HCT116 (cell line): ENCODE results near the gene PRKCA. TPM values are rescaled to one million over a fixed set of nuclear protein-coding genes. Genes with fewer than 3 reads are reported as not detected.

Experiments used
- ATAC-seq: fragments of 200-7000 bp; cut with Tn5 transposase; 2 replicates; pipeline ENCODE4 v1.9.1; 2020; ENCODE audit warnings: mild to moderate bottlenecking, moderate library complexity
- BruUV-seq: library from RNA; stranded (reverse); fragments of 400-500 nt; replicated peaks from 2 replicates; lab custom pipeline; 2021; lab: Mats Ljungman, UMichigan
- CTCF ChIA-PET: fragments of 300-600 bp; sonication (Branson Sonifier 250); formaldehyde crosslinking; loops from one replicate; lab custom pipeline; 2021; ENCODE audit warnings: antibody characterized with exemption; lab: Charles Lee
- POLR2A ChIA-PET: fragments of 300-600, 350-600 bp; sonication (Branson Sonifier 250); formaldehyde crosslinking; loops from one replicate; lab custom pipeline; 2021; ENCODE audit warnings: antibody characterized with exemption; lab: Charles Lee
- RAD21 ChIA-PET, 2 experiments: fragments of 300-600 bp; sonication (Branson Sonifier 250); formaldehyde crosslinking; loops; one replicate each; lab custom pipeline; 2023; ENCODE audit warnings: low total read pairs in 2 of 2; ENCODE audit not compliant: uncharacterized antibody in 2 of 2, unreplicated experiment in 2 of 2, low non-redundant PET in 1 of 2; lab: Charles Lee
- DNase-seq: peaks from one replicate; pipeline ENCODE4 v3.0.0-alpha.2; 2010; ENCODE audit warnings: low read depth, low spot score
- H2AFZ ChIP-seq: fragments of 200-600 bp; shearing (Covaris generic), sonication (generic); 2 replicates; pipeline ENCODE4 v1.6.1; 2017; ENCODE audit warnings: low read depth, mixed run types, mixed read lengths, antibody characterized with exemption, low read length; ENCODE audit not compliant: poor library complexity, severe bottlenecking
- H3K27ac ChIP-seq: 2 replicates; pipeline ENCODE4 v1.5.1; 2012; ENCODE audit warnings: low read depth, low read length
- H3K27me3 ChIP-seq: fragments of 200-600 bp; sonication (generic); 2 replicates; pipeline ENCODE4 v1.6.1; 2016; ENCODE audit warnings: mixed run types, low read length, mixed read lengths; ENCODE audit not compliant: insufficient read depth
- H3K36me3 ChIP-seq, 2 experiments: fragments of 200-500 bp in 1 of 2; fragments of 200-600 bp in 1 of 2; sonication (Bioruptor generic) in 1 of 2; sonication (generic) in 1 of 2; 2 replicates each; pipeline versions ENCODE4 v1.5.1 to v1.6.1; 2014 to 2016; ENCODE audit warnings: low read length in 2 of 2, inconsistent platforms in 1 of 2, mixed read lengths in 1 of 2, mixed run types in 1 of 2; ENCODE audit not compliant: insufficient read depth in 2 of 2, control insufficient read depth in 1 of 2
- H3K4me1 ChIP-seq, 2 experiments: fragments of 200-600 bp in 1 of 2; sonication (generic) in 1 of 2; 2 replicates each; pipeline versions ENCODE4 v1.5.1 to v1.6.1; 2012 to 2017; ENCODE audit warnings: low read length in 2 of 2, inconsistent platforms in 1 of 2, mild to moderate bottlenecking in 1 of 2, mixed read lengths in 1 of 2, mixed run types in 1 of 2, moderate library complexity in 1 of 2; ENCODE audit not compliant: insufficient read depth in 2 of 2, control insufficient read depth in 1 of 2
- H3K4me2 ChIP-seq: fragments of 200-600 bp; sonication (generic); 2 replicates; pipeline ENCODE4 v1.6.1; 2017; ENCODE audit warnings: mixed run types, low read length, mixed read lengths
- H3K4me3 ChIP-seq, 2 experiments: fragments of 200-600 bp in 1 of 2; sonication (generic) in 1 of 2; replicated peaks in 1 of 2; 2 replicates each; pipeline ENCODE4 v1.5.1; 2011 to 2016; ENCODE audit warnings: low read length in 2 of 2, control low read depth in 1 of 2, low read depth in 1 of 2, mild to moderate bottlenecking in 1 of 2, mixed read lengths in 1 of 2, mixed run types in 1 of 2
- H3K79me2 ChIP-seq: fragments of 200-600 bp; sonication (generic); 2 replicates; pipeline ENCODE4 v1.6.1; 2017; ENCODE audit warnings: mild to moderate bottlenecking, mixed run types, low read length, moderate library complexity, mixed read lengths; ENCODE audit not compliant: insufficient read depth
- H3K9ac ChIP-seq: fragments of 200-600 bp; sonication (generic); 2 replicates; pipeline ENCODE4 v1.6.1; 2016; ENCODE audit warnings: low read length, mixed read lengths
- H3K9me2 ChIP-seq: fragments of 200-600 bp; sonication (generic), shearing (Covaris generic); 2 replicates; pipeline ENCODE4 v1.6.1; 2017; ENCODE audit warnings: mixed run types, mild to moderate bottlenecking, moderate library complexity; ENCODE audit not compliant: insufficient read depth
- H3K9me3 ChIP-seq, 2 experiments: fragments of 200-500 bp in 1 of 2; fragments of 200-600 bp in 1 of 2; sonication (Bioruptor generic) in 1 of 2; sonication (generic) in 1 of 2; 2 replicates each; pipeline ENCODE4 v1.6.1; 2014 to 2017; ENCODE audit warnings: low read length in 2 of 2, mixed read lengths in 2 of 2, inconsistent platforms in 1 of 2, low read depth in 1 of 2, mild to moderate bottlenecking in 1 of 2, mixed run types in 1 of 2, moderate library complexity in 1 of 2; ENCODE audit not compliant: control insufficient read depth in 1 of 2, insufficient read depth in 1 of 2
- H4K20me1 ChIP-seq: fragments of 200-600 bp; sonication (generic), shearing (Covaris generic); 2 replicates; pipeline ENCODE4 v1.6.1; 2017; ENCODE audit warnings: mixed run types, mild to moderate bottlenecking, moderate library complexity; ENCODE audit not compliant: insufficient read depth
- CBX3 ChIP-seq: IDR thresholded peaks from 2 replicates; pipeline ENCODE4 v1.6.1; 2012; ENCODE audit warnings: low read depth
- CEBPB ChIP-seq: IDR thresholded peaks from 2 replicates; pipeline ENCODE4 v1.6.1; 2012; ENCODE audit warnings: low read depth
- CTCF ChIP-seq, 3 experiments: fragments of 200-600 bp in 1 of 3; sonication (generic) in 1 of 3; IDR thresholded peaks in 2 of 3; conservative IDR thresholded peaks in 1 of 3; 2 replicates each; pipeline ENCODE4 v1.5.1; 2012 to 2017; ENCODE audit warnings: low read depth in 2 of 3, low read length in 2 of 3, antibody characterized with exemption in 1 of 3, borderline replicate concordance in 1 of 3, control low read depth in 1 of 3, mild to moderate bottlenecking in 1 of 3, mixed read lengths in 1 of 3, mixed run types in 1 of 3, moderate library complexity in 1 of 3; ENCODE audit not compliant: insufficient read depth in 1 of 3
- EGR1 ChIP-seq: IDR thresholded peaks from 2 replicates; pipeline ENCODE4 v1.6.1; 2012; ENCODE audit warnings: low read depth
- ELF1 ChIP-seq: IDR thresholded peaks from 2 replicates; pipeline ENCODE4 v1.6.1; 2012; ENCODE audit warnings: low read depth, borderline replicate concordance
- EZH2 ChIP-seq: fragments of 200-600 bp; sonication (generic); IDR thresholded peaks from 2 replicates; pipeline ENCODE4 v1.6.1; 2017; ENCODE audit warnings: antibody characterized with exemption, mixed run types
- EZH2phosphoT487 ChIP-seq: fragments of 200-600 bp; IDR thresholded peaks from 2 replicates; pipeline ENCODE4 v1.6.1; 2018; ENCODE audit warnings: antibody characterized with exemption, borderline replicate concordance
- FOSL1 ChIP-seq: IDR thresholded peaks from 2 replicates; pipeline ENCODE4 v1.6.1; 2012; ENCODE audit warnings: low read depth
- JUND ChIP-seq: IDR thresholded peaks from 2 replicates; pipeline ENCODE4 v1.6.1; 2012
- MAX ChIP-seq: IDR thresholded peaks from 2 replicates; pipeline ENCODE4 v1.6.1; 2012
- POLR2A ChIP-seq: IDR thresholded peaks from 2 replicates; pipeline ENCODE4 v1.7.0; 2011; ENCODE audit warnings: borderline replicate concordance; ENCODE audit not compliant: insufficient read depth, insufficient read length; ENCODE audit errors: extremely low read depth
- POLR2AphosphoS5 ChIP-seq: IDR thresholded peaks from 2 replicates; pipeline ENCODE4 v1.6.1; 2011; ENCODE audit warnings: mild to moderate bottlenecking, low read depth, low read length, moderate library complexity
- RAD21 ChIP-seq: IDR thresholded peaks from 2 replicates; pipeline ENCODE4 v1.6.1; 2012; ENCODE audit warnings: low read depth, mild to moderate bottlenecking
- SRF ChIP-seq: IDR thresholded peaks from 2 replicates; pipeline ENCODE4 v1.6.1; 2012; ENCODE audit warnings: low read depth
- TCF7L2 ChIP-seq: IDR thresholded peaks from 2 replicates; pipeline ENCODE4 v1.7.0; 2011; ENCODE audit warnings: borderline replicate concordance, inconsistent platforms; ENCODE audit not compliant: insufficient read depth, insufficient read length; ENCODE audit errors: extremely low read depth
- ZFX ChIP-seq: fragments of 450-650 bp; IDR thresholded peaks from 2 replicates; pipeline ENCODE4 v1.6.1; 2017
- ZNF274 ChIP-seq: fragments of 200-500 bp; sonication (Bioruptor generic); IDR thresholded peaks from 2 replicates; pipeline ENCODE4 v1.6.1; 2014; ENCODE audit warnings: mild to moderate bottlenecking, low read depth, low read length, inconsistent platforms
- intact Hi-C: fragments of 100-400 bp; cut with micrococcal nuclease; formaldehyde crosslinking; loops from 2 replicates; pipeline ENCODE4 v1.10.0; 2022
- total RNA-seq: library from RNA; stranded (reverse); gene quantifications from one replicate; pipeline ENCODE4 v1.2.1, GENCODE V29; 2021; ENCODE audit not compliant: unreplicated experiment
- TF ChIP-seq, protein P1 (sequence below): IDR thresholded peaks from 2 replicates; pipeline ENCODE4 v1.6.1; 2012

Gene PRKCA
- total RNA-seq, 1 experiment from 2014 or later: 18.8 TPM

DNA sequence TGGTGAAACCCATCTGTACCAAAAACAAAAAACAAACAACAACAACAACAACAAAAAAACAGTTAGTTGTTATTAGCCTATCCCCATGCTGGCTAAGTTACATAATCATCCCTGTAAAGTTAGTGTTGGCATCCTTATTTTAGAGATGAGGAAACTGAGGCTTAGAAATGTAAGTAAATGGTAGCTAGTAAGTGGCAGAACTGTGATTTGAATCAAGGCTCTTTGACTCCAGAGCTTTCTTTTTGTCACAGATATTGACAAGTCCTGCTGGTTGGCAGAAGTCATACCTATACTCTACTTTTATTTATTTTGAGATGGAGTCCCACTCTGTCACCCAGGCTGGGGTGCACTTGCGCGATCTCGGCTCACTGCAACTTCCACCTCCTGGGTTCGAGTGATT, 42.1 kb downstream of the PRKCA start:
- RAD21 ChIA-PET: no interaction called here
- TF ChIP-seq, protein P1, sequence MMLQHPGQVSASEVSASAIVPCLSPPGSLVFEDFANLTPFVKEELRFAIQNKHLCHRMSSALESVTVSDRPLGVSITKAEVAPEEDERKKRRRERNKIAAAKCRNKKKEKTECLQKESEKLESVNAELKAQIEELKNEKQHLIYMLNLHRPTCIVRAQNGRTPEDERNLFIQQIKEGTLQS: no peak
- TF ChIP-seq FOSL1: no peak
- TF ChIP-seq ZNF274: no peak
- no peak for TF ChIP-seq ZFX
- no peak for TF ChIP-seq JUND
- TF ChIP-seq EZH2phosphoT487: no peak
- no peak for TF ChIP-seq TCF7L2
- no peak for TF ChIP-seq MAX
- no peak for TF ChIP-seq CEBPB
- no peak for TF ChIP-seq CBX3
- TF ChIP-seq CTCF (IDR thresholded peaks at IDR 0.05 in 2 of 3, conservative IDR thresholded peaks at IDR 0.05 in 1 of 3; ENCODE audit: borderline replicate concordance in 1 of 3, insufficient read depth in 1 of 3, low read depth in 2 of 3, low read length in 2 of 3): no peak
- TF ChIP-seq ELF1: no peak
- TF ChIP-seq SRF: no peak
- TF ChIP-seq POLR2AphosphoS5: no peak
- no peak for TF ChIP-seq EZH2
- no peak for TF ChIP-seq EGR1
- TF ChIP-seq POLR2A: no peak
- TF ChIP-seq RAD21: no peak
- no peak overlapping the region for H3K4me2 ChIP-seq
- no peaks in the 10 kb centered on the region for H3K9me2 ChIP-seq
- no peak overlapping the region for H3K4me3 ChIP-seq
- no peak overlapping the region for H3K9ac ChIP-seq
- H2AFZ ChIP-seq: no peak overlapping the region
- H3K79me2 ChIP-seq: no peaks in the 10 kb centered on the region
- BruUV-seq: no TSS peak
- H3K27ac ChIP-seq: no peak overlapping the region
- DNase-seq (no peak), ATAC-seq (no peak)
- CTCF ChIA-PET: interaction anchor here (0.5 kb wide), 1 partner anchor 62 kb away, joined by 3 read pairs; no protein-coding TSS in a partner anchor
- H3K4me1 ChIP-seq: peaks cover 20% of the 10 kb centered on the region in 2 experiments
- intact Hi-C loops: no loop called here
- no peaks in the 10 kb centered on the region for H3K36me3 ChIP-seq
- no peaks in the 10 kb centered on the region for H3K9me3 ChIP-seq
- no peaks in the 10 kb centered on the region for H3K27me3 ChIP-seq
- POLR2A ChIA-PET: no interaction called here
- no peaks in the 10 kb centered on the region for H4K20me1 ChIP-seq
